GM12865 (cell line): ENCODE measurements around the gene HIC2.

Source experiments
- DNase-seq: peaks from one replicate; pipeline ENCODE4 v3.0.0; 2010; ENCODE audit warnings: low read depth
- H3K4me3 ChIP-seq: 2 replicates; pipeline ENCODE4 v1.5.1; 2011; ENCODE audit warnings: mild to moderate bottlenecking, low read depth, low read length, control low read depth
- CTCF ChIP-seq: IDR thresholded peaks from 2 replicates; pipeline ENCODE4 v1.5.1; 2011; ENCODE audit warnings: low read length, control low read depth, low read depth, inconsistent platforms; ENCODE audit not compliant: insufficient read depth; ENCODE audit errors: missing control alignments

Gene HIC2

GRCh38 chr22:21444701-21445436 is 27.7 kb downstream of the HIC2 start:
- H3K4me3 ChIP-seq, result no peak overlapping the region
- no peak for DNase-seq
- no peak for TF ChIP-seq CTCF

- H3K4me3 ChIP-seq, result no peak overlapping the region
- no peak for TF ChIP-seq CTCF
- no peak for DNase-seq
Measured at GRCh38 chr22:21445437-21446127, 28.4 kb downstream of the HIC2 start.

DNA sequence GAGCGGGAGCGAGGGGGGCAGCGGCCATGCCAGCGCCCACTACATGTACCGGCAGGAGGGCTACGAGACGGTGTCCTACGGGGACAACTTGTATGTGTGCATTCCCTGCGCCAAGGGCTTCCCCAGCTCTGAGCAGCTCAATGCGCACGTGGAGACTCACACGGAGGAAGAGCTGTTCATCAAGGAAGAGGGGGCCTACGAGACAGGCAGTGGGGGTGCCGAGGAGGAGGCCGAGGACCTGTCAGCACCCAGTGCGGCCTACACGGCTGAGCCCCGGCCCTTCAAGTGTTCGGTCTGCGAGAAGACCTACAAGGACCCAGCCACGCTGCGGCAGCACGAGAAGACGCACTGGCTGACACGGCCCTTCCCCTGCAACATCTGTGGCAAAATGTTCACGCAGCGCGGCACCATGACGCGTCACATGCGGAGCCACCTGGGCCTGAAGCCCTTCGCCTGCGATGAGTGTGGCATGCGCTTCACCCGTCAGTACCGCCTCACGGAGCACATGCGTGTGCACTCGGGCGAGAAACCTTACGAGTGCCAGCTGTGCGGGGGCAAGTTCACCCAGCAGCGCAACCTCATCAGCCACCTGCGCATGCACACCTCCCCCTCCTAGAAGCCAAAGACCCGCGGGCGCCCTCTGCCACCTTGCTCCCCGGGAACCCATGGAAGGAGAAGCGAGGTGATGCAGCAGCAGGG is 29.1 kb downstream of the HIC2 start:
- no peak for DNase-seq
- no peak for TF ChIP-seq CTCF
- no peak overlapping the region for H3K4me3 ChIP-seq

GRCh38 chr22:21446827-21447690 is 29.9 kb downstream of the HIC2 start:
- DNase-seq, result no peak
- TF ChIP-seq CTCF, result no peak

GRCh38 chr22:21447694-21448402 is 30.7 kb downstream of the HIC2 start:
- DNase-seq, result no peak
- TF ChIP-seq CTCF, result peak; percentile 7
- no peak overlapping the region for H3K4me3 ChIP-seq

More at GRCh38 chr22:21446827-21447690, 29.9 kb downstream of the HIC2 start:
- H3K4me3 ChIP-seq, result no peak overlapping the region
